GM06990 (cell line): ENCODE data around the gene FGF7.

Source experiments
- DNase-seq: peaks from one replicate; pipeline ENCODE4 v3.0.0-alpha.2; 2011; ENCODE audit not compliant: insufficient read length; ENCODE audit errors: extremely low read depth
- H3K27me3 ChIP-seq: replicated peaks from 2 replicates; pipeline ENCODE4 v1.6.0; 2011; ENCODE audit warnings: low read length; ENCODE audit not compliant: control insufficient read depth, insufficient read depth
- H3K36me3 ChIP-seq: 2 replicates; pipeline ENCODE4 v1.5.1; 2011; ENCODE audit warnings: low read length; ENCODE audit not compliant: control insufficient read depth, insufficient read depth
- H3K4me3 ChIP-seq: replicated peaks from 2 replicates; pipeline ENCODE4 v1.5.1; 2011; ENCODE audit warnings: low read depth, mild to moderate bottlenecking, control low read depth, low read length
- CTCF ChIP-seq: IDR thresholded peaks from 2 replicates; pipeline ENCODE4 v1.5.1; 2011; ENCODE audit warnings: low read length, control low read depth, mild to moderate bottlenecking, inconsistent platforms; ENCODE audit not compliant: insufficient read depth, poor library complexity, severe bottlenecking

FGF7 gene

GRCh38 chr15:49460411-49460941, 37.4 kb downstream of the FGF7 start:
- Histone ChIP-seq H3K36me3 (no peaks in the 10 kb centered on the region), H3K4me3 (no peak overlapping the region), H3K27me3 (no peaks in the 10 kb centered on the region)
- no peak for DNase-seq
- TF ChIP-seq CTCF, result no peak

GRCh38 chr15:49462232-49462844, 39.3 kb downstream of the FGF7 start:
- Histone ChIP-seq H3K27me3 (no peaks in the 10 kb centered on the region), H3K36me3 (no peaks in the 10 kb centered on the region), H3K4me3 (no peak overlapping the region)
- TF ChIP-seq CTCF, result no peak
- no peak for DNase-seq

- TF ChIP-seq CTCF, result no peak
- DNase-seq, result no peak
- no peaks in the 10 kb centered on the region for H3K36me3 ChIP-seq
- H3K4me3 ChIP-seq, result no peak overlapping the region
- no peaks in the 10 kb centered on the region for H3K27me3 ChIP-seq
Measured at GRCh38 chr15:49464522-49464921, 41.5 kb downstream of the FGF7 start.

- no peaks in the 10 kb centered on the region for H3K36me3 ChIP-seq
- DNase-seq, result no peak
- no peak overlapping the region for H3K4me3 ChIP-seq
- H3K27me3 ChIP-seq, result no peaks in the 10 kb centered on the region
- TF ChIP-seq CTCF, result no peak
Measured at GRCh38 chr15:49466119-49466518, 43.1 kb downstream of the FGF7 start.

- H3K4me3 ChIP-seq, result no peak overlapping the region
- H3K27me3 ChIP-seq, result no peaks in the 10 kb centered on the region
- DNase-seq, result no peak
- TF ChIP-seq CTCF, result no peak
- H3K36me3 ChIP-seq, result no peaks in the 10 kb centered on the region
Measured at GRCh38 chr15:49467746-49468480, 44.9 kb downstream of the FGF7 start.
